ENCODE measurements around the gene PRKAG1. TPM values are rescaled to one million over a fixed set of nuclear protein-coding genes. Genes with fewer than 3 reads are reported as not detected.

PRKAG1 gene
- total RNA-seq, 1 experiment from 2014 or later = 50.7 TPM

- TF ChIP-seq EZH2 (IDR thresholded peaks at IDR 0.05; ENCODE audit: borderline replicate concordance, low read depth, low read length, poor library complexity, severe bottlenecking) (no peak), CTCF (conservative IDR thresholded peaks at IDR 0.05; ENCODE audit: low read depth, low read length) (no peak)
- Histone ChIP-seq H3K4me1 (ENCODE audit: insufficient read depth, low read length, poor library complexity, severe bottlenecking) (peaks cover 19% of the 10 kb centered on the region), H3K9me3 (ENCODE audit: low read depth, low read length, poor library complexity, severe bottlenecking) (no peaks in the 10 kb centered on the region), H3K36me3 (ENCODE audit: insufficient read depth, low read length, poor library complexity, severe bottlenecking) (no peaks in the 10 kb centered on the region), H3K27me3 (replicated peaks; ENCODE audit: insufficient read depth, low read depth, low read length, poor library complexity) (peaks cover 5% of the 10 kb centered on the region), H3K4me3 (ENCODE audit: low read depth, low read length, poor library complexity, severe bottlenecking) (no peak overlapping the region), H3K27ac (ENCODE audit: low read depth, low read length, poor library complexity, severe bottlenecking) (no peak overlapping the region)
- CTCF ChIA-PET = no interaction called here
- intact Hi-C loops (cut with micrococcal nuclease; ENCODE audit: unreplicated experiment) = no loop called here
- no TSS peak for BruUV-seq (replicated peaks)
- DNase-seq (ENCODE audit: low spot score) = no peak
- POLR2A ChIA-PET (ENCODE audit: low non-redundant PET) = no interaction called here
Measured at GRCh38 chr12:48993787-48994186, 24.8 kb downstream of the PRKAG1 start.

DNA sequence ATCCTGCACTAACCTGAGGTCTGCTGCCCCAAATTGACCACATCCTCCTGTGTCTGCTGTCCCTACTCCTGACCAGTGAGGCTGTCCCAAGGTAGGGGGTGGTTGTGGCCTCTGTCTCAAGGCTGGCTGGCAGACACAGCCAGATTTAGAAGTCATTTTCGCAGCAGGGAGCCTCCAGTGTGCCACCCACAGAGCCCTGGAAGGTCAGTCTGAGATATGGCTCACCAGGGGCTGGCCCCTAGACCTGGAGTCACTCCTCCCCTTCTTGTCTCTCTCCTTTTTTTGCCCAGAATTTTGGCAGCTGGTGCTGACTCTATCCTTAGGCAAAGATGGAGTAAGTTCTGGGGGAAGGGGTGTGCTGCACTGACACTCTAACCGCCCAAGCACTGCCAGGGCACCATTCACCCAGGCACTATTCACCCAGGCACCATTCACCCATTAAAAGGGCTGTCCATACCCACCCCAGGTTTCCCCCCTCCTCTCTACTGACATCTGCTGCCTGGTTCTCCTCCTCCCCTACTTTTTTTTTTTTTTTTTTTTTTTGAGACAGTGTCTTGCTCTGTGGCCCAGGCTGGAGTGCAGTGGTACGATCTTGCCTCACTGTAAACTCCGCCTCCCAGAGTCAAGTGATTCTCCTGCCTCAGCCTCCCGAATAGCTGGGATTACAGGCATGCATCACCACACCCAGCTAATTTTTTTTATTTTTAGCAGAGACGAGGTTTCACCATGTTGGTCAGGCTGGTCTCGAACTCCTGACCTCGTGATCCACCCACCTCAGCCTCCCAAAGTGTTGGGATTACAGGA is 27.1 kb downstream of the PRKAG1 start:
- BruUV-seq (replicated peaks) = no TSS peak
- ChIA-PET CTCF (interaction anchor here (0.6 to 0.7 kb wide), 3 partner anchors 23 to 277 kb away, joined by 5 to 14 read pairs (median 5); no protein-coding TSS in a partner anchor), POLR2A (ENCODE audit: low non-redundant PET) (no interaction called here)
- H3K9me3 ChIP-seq (ENCODE audit: low read depth, low read length, poor library complexity, severe bottlenecking) = no peaks in the 10 kb centered on the region
- no peak for TF ChIP-seq EZH2 (IDR thresholded peaks at IDR 0.05; ENCODE audit: borderline replicate concordance, low read depth, low read length, poor library complexity, severe bottlenecking)
- TF ChIP-seq CTCF (conservative IDR thresholded peaks at IDR 0.05; ENCODE audit: low read depth, low read length) = no peak
- H3K27me3 ChIP-seq (replicated peaks; ENCODE audit: insufficient read depth, low read depth, low read length, poor library complexity) = no peaks in the 10 kb centered on the region
- intact Hi-C loops (cut with micrococcal nuclease; ENCODE audit: unreplicated experiment) = no loop called here
- peaks cover 7% of the 10 kb centered on the region for H3K4me1 ChIP-seq (ENCODE audit: insufficient read depth, low read length, poor library complexity, severe bottlenecking)
- no peak for DNase-seq (ENCODE audit: low spot score)
- H3K36me3 ChIP-seq (ENCODE audit: insufficient read depth, low read length, poor library complexity, severe bottlenecking) = no peaks in the 10 kb centered on the region
- H3K4me3 ChIP-seq (ENCODE audit: low read depth, low read length, poor library complexity, severe bottlenecking) = no peak overlapping the region
- no peak overlapping the region for H3K27ac ChIP-seq (ENCODE audit: low read depth, low read length, poor library complexity, severe bottlenecking)

DNA sequence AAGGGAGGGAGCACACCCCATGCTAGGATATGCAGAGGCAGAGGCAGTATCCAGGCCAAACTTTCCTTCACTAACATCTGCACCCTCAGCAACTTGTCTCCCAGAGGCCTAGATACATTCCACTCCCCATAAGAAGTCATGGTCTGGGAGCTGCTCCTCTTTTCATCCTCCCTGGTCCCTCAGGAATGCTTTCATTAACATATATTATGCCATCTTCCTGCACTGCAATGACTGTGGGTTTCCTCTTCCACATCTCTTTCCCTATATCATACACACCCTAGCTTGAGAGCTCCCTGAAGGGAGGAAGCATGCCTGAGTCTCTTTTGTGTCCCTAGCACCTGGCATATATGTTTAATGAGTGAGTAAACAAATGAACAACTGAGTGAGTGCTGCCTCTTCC is 28.0 kb downstream of the PRKAG1 start:
- no peaks in the 10 kb centered on the region for H3K27me3 ChIP-seq (replicated peaks; ENCODE audit: insufficient read depth, low read depth, low read length, poor library complexity)

More for the DNA sequence above, 28.0 kb downstream of the PRKAG1 start:
- POLR2A ChIA-PET (ENCODE audit: low non-redundant PET) = no interaction called here
- intact Hi-C loops (cut with micrococcal nuclease; ENCODE audit: unreplicated experiment) = no loop called here
- H3K4me1 ChIP-seq (ENCODE audit: insufficient read depth, low read length, poor library complexity, severe bottlenecking) = peaks cover 13% of the 10 kb centered on the region
- CTCF ChIA-PET = no interaction called here
- DNase-seq (ENCODE audit: low spot score) = no peak
- H3K9me3 ChIP-seq (ENCODE audit: low read depth, low read length, poor library complexity, severe bottlenecking) = no peaks in the 10 kb centered on the region
- H3K36me3 ChIP-seq (ENCODE audit: insufficient read depth, low read length, poor library complexity, severe bottlenecking) = no peaks in the 10 kb centered on the region
- TF ChIP-seq CTCF (conservative IDR thresholded peaks at IDR 0.05; ENCODE audit: low read depth, low read length) (no peak), EZH2 (IDR thresholded peaks at IDR 0.05; ENCODE audit: borderline replicate concordance, low read depth, low read length, poor library complexity, severe bottlenecking) (no peak)
- no peak overlapping the region for H3K27ac ChIP-seq (ENCODE audit: low read depth, low read length, poor library complexity, severe bottlenecking)
- BruUV-seq (replicated peaks) = no TSS peak
- H3K4me3 ChIP-seq (ENCODE audit: low read depth, low read length, poor library complexity, severe bottlenecking) = no peak overlapping the region

Data from A673 (cell line).